Bronchial smooth muscle cell (primary cell): ENCODE data around the gene TMEM175. TPM values are rescaled to one million over a fixed set of nuclear protein-coding genes. Genes with fewer than 3 reads are reported as not detected.

Experiments
- total RNA-seq: library from RNA; depleted of rRNA; stranded (reverse); fragments of >200 nt; gene quantifications from 2 replicates; pipeline ENCODE4 v1.2.1, GENCODE V29; 2014

The TMEM175 gene
- 12.6 and 13.7 TPM in 2 replicates for total RNA-seq

GRCh38 chr4:931960-932712, at the start of gene TMEM175, which contains the start of gene GAK:
Gene TMEM175 (plus strand): TSS chr4:932460. CDS start chr4:947740, 15,280 bp downstream.
Gene GAK (minus strand): TSS chr4:932316. CDS start chr4:932187, 129 bp downstream.

GRCh38 chr4:973431-974397, 41.5 kb downstream of the TMEM175 start, which contains the start of gene DGKQ:
Gene DGKQ (minus strand): TSS chr4:973569. CDS start chr4:973482, 87 bp downstream.

DNA sequence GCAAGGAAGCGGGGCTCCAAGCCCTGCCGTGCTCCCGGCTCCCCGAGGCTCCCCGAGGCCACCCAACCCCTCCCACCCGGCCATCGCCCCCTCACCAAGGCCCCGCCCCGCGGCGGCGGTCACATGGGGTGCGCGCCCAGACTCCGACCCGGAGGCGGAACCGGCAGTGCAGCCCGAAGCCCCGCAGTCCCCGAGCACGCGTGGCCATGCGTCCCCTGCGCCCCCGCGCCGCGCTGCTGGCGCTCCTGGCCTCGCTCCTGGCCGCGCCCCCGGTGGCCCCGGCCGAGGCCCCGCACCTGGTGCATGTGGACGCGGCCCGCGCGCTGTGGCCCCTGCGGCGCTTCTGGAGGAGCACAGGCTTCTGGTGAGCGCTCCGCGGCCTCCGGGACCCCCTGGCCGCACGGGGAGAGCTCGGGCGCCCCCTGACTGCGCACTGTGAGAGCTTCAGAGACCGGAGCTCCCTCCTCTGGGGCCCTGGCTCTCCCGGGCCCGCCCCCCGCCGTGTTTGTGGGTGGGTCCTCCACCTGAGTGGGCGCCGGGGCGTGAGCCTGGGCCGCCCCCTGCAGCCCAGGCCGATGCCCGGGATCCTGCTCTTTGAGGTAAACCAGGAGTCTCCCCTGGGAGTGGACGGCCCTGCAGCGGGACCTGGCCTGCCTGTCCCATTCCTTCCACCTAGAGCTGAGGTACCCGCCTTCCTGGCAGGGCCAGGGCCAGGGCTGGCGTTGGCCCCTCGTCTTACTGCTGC, 54.8 kb downstream of the TMEM175 start, which contains the start of gene IDUA:
Gene IDUA (plus strand): TSS at position 166 of the 745 bp plus-strand sequence. CDS start 41 bp downstream, at position 207.

GRCh38 chr4:993111-994029, 61.1 kb downstream of the TMEM175 start, which contains the start of gene SLC26A1:
Gene SLC26A1 (minus strand): TSS chr4:993404. CDS start chr4:991703, 1,701 bp downstream.

Other genes with a start within 250 kb of the TMEM175 start
- gene SLC49A3, start 243.3 kb upstream of the TMEM175 start, total RNA-seq = 5.2 and 6.7 TPM in 2 replicates
- gene PCGF3, start 226.6 kb upstream of the TMEM175 start, total RNA-seq = 21.6 and 49.5 TPM in 2 replicates
- gene CPLX1, start 106.3 kb upstream of the TMEM175 start, total RNA-seq = not detected in 2 replicates
- gene GAK, start 144 bp upstream of the TMEM175 start, total RNA-seq = 41.0 and 50.1 TPM in 2 replicates
- 12.9 and 13.6 TPM in 2 replicates for gene DGKQ, start 41.1 kb downstream of the TMEM175 start, total RNA-seq
- 9.5 and 14.3 TPM in 2 replicates for gene IDUA, start 54.6 kb downstream of the TMEM175 start, total RNA-seq
- 0.43 and 0.47 TPM in 2 replicates for gene SLC26A1, start 60.9 kb downstream of the TMEM175 start, total RNA-seq
- 29.2 and 35.7 TPM in 2 replicates for gene FGFRL1, start 79.2 kb downstream of the TMEM175 start, total RNA-seq
- gene RNF212, start 181.1 kb downstream of the TMEM175 start, total RNA-seq = 0.09 and 0.32 TPM in 2 replicates
- gene SPON2, start 240.1 kb downstream of the TMEM175 start, total RNA-seq = 573 and 703 TPM in 2 replicates